ENCODE results near the gene CCT3.

DNA sequence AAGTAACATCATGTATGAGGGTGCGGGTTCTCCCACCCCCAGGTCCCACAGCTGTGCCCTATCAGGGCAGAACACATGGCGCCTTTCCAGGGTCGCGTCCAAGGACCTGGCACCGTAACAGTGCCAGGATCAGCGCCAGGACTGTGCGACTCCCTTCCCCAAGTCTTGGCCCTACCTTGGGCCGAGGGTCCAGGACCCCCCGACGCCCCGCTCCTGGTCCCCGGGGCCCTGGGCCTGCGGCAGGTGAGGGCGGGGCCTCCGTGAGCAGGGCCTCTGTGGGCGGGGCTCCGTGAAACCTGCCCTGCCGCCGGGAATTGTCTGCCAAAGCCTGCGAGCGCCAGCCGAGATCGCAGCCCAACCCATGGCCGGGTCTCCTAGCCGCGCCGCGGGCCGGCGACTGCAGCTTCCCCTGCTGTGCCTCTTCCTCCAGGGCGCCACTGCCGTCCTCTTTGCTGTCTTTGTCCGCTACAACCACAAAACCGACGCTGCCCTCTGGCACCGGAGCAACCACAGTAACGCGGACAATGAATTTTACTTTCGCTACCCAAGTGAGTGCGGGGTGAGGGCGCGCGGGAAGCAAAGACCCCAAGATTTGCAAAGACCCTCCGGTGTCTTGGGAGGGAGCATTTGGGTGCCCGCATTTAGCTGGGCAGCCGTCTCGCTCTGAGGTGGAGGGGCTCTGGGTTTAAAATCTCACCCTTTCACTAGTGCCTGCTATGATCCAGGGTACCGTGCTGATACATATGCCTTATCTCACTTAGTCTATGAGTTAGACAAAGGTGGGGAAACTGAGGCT is 31.0 kb upstream of the CCT3 start, which contains the start of gene RHBG:
- TF ChIP-seq TAF1 (IDR thresholded peaks at IDR 0.05; ENCODE audit: low read depth, low read length): no peak
- no peak for TF ChIP-seq POLR2A (IDR thresholded peaks at IDR 0.05; ENCODE audit: low read depth, low read length)
- TF ChIP-seq POLR2AphosphoS5 (IDR thresholded peaks at IDR 0.05; ENCODE audit: low read depth, low read length): no peak
- TF ChIP-seq POU2F2 (IDR thresholded peaks at IDR 0.05; ENCODE audit: low read depth, low read length): no peak
- TF ChIP-seq PAX5 (IDR thresholded peaks at IDR 0.05; ENCODE audit: insufficient read depth, low read length, severe bottlenecking): no peak
- no peak for TF ChIP-seq SPI1 (IDR thresholded peaks at IDR 0.05; ENCODE audit: low read depth, low read length)

Data from GM12891 (cell line).